HUDEP-2 (cell line): ENCODE data around the gene PUS1.
"Not testable (repeated sequence)": the region's sequence is repeated elsewhere in the genome, so short reads cannot be mapped to it uniquely, and the experiment has no call there.

Experiments
- DNase-seq, 76 experiments: peaks; one replicate each; lab custom pipeline; 2025; ENCODE audit not compliant: unreplicated experiment in 76 of 76; lab: John Stamatoyannopoulos, UW

The PUS1 gene

GRCh38 chr12:131928711-131929580 is at the start of gene PUS1:
TSS of gene PUS1 (plus strand) at chr12:131929276. CDS start at chr12:131929723, 447 bp downstream.
- DNase-seq = peak in 75 of 76 experiments; percentile 6 to 94 (median 85)

- DNase-seq = no peak
These were observed 46.1 kb upstream of the PUS1 start for GRCh38 chr12:131882804-131883520.

- no peak for DNase-seq
These were observed 45.6 kb upstream of the PUS1 start for GRCh38 chr12:131883521-131883900.

- DNase-seq = not testable (repeated sequence)
These were observed 44.0 kb upstream of the PUS1 start for GRCh38 chr12:131885076-131885475.

- no peak for DNase-seq
These were observed 43.5 kb upstream of the PUS1 start for GRCh38 chr12:131885543-131886057.

GRCh38 chr12:131891722-131892121 is 37.4 kb upstream of the PUS1 start:
- DNase-seq = not testable (repeated sequence)

GRCh38 chr12:131892711-131893604 is 36.1 kb upstream of the PUS1 start:
- DNase-seq = no peak

GRCh38 chr12:131893605-131894312 is 35.3 kb upstream of the PUS1 start:
- no peak for DNase-seq

GRCh38 chr12:131894313-131894860 is 34.7 kb upstream of the PUS1 start, which contains the start of gene ULK1:
TSS of gene ULK1 (plus strand) at chr12:131894622. CDS start at chr12:131895002, 380 bp downstream.
- peak in 73 of 76 experiments; percentile 21 to 94 (median 78) for DNase-seq

- no peak for DNase-seq
These were observed 34.0 kb upstream of the PUS1 start for GRCh38 chr12:131894981-131895639.

- peak in 1 of 76 experiments; percentile 24 for DNase-seq
These were observed 33.4 kb upstream of the PUS1 start for GRCh38 chr12:131895640-131896079.

GRCh38 chr12:131896080-131896810 is 32.8 kb upstream of the PUS1 start:
- peak in 70 of 76 experiments; percentile 4 to 81 (median 62) for DNase-seq

- no peak for DNase-seq
These were observed 32.2 kb upstream of the PUS1 start for GRCh38 chr12:131896811-131897270.

GRCh38 chr12:131897276-131897675 is 31.8 kb upstream of the PUS1 start:
- DNase-seq = no peak

GRCh38 chr12:131897875-131898274 is 31.2 kb upstream of the PUS1 start:
- DNase-seq = no peak

- no peak for DNase-seq
These were observed 28.7 kb upstream of the PUS1 start for GRCh38 chr12:131900397-131900796.

GRCh38 chr12:131901431-131902331 is 27.4 kb upstream of the PUS1 start:
- DNase-seq = peak in 13 of 76 experiments; percentile 3 to 35 (median 13)
